ENCODE results near the gene BMAL1. TPM values are rescaled to one million over a fixed set of nuclear protein-coding genes. Genes with fewer than 3 reads are reported as not detected.

BMAL1 gene
- total and polyA plus RNA-seq, 2 of the 4 experiments (the other 2 are of a cell fraction): 8.8 to 9.9 TPM

- no peak overlapping the region for H3K14ac ChIP-seq (replicated peaks; ENCODE audit: low read depth, low read length)
- H3K18ac ChIP-seq (ENCODE audit: low read depth, low read length): no peak overlapping the region
- H2BK120ac ChIP-seq (ENCODE audit: low read depth, low read length): no peak overlapping the region
- no peak overlapping the region for H2AK5ac ChIP-seq (ENCODE audit: low read depth, low read length)
- H3K4me2 ChIP-seq (ENCODE audit: low read depth, low read length): no peak overlapping the region
- no peaks in the 10 kb centered on the region for H3K4me1 ChIP-seq (ENCODE audit: control insufficient read depth, insufficient read depth, low read length)
- H2AFZ ChIP-seq (replicated peaks; ENCODE audit: low read length, poor library complexity): no peak overlapping the region
- in situ Hi-C loops (cut with MboI; ENCODE audit: low sequenced_read_pairs): no loop called here
- H3K36me3 ChIP-seq (ENCODE audit: control insufficient read depth, insufficient read depth, low read length): peaks cover 3% of the 10 kb centered on the region; the same call in 1 of the 2 replicates
- H2BK15ac ChIP-seq (ENCODE audit: low read depth, low read length): no peak overlapping the region
- no peak overlapping the region for H3K9ac ChIP-seq (ENCODE audit: low read depth, low read length)
- TF ChIP-seq MAZ (IDR thresholded peaks at IDR 0.05; ENCODE audit: borderline replicate concordance, low read depth, low read length): no peak
- no peak for TF ChIP-seq FOS (IDR thresholded peaks at IDR 0.05; ENCODE audit: low read depth, low read length)
- TF ChIP-seq BHLHE40 (IDR thresholded peaks at IDR 0.05; ENCODE audit: low read depth, low read length): no peak
- TF ChIP-seq, protein P1, sequence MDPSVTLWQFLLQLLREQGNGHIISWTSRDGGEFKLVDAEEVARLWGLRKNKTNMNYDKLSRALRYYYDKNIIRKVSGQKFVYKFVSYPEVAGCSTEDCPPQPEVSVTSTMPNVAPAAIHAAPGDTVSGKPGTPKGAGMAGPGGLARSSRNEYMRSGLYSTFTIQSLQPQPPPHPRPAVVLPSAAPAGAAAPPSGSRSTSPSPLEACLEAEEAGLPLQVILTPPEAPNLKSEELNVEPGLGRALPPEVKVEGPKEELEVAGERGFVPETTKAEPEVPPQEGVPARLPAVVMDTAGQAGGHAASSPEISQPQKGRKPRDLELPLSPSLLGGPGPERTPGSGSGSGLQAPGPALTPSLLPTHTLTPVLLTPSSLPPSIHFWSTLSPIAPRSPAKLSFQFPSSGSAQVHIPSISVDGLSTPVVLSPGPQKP (IDR thresholded peaks at IDR 0.05; ENCODE audit: borderline replicate concordance, low read depth, low read length): no peak
- H3K56ac ChIP-seq (ENCODE audit: extremely low read depth, insufficient read depth, low read length): no peak overlapping the region
- H2BK20ac ChIP-seq (ENCODE audit: low read depth, low read length): no peak overlapping the region
- CTCF ChIA-PET: no interaction called here
- H4K20me1 ChIP-seq (ENCODE audit: insufficient read depth, low read length): peaks cover 20% of the 10 kb centered on the region
- no peak overlapping the region for H3K4ac ChIP-seq (ENCODE audit: low read depth, low read length)
- BruUV-seq (replicated peaks): no TSS peak
- no peak overlapping the region for H3K4me3 ChIP-seq (ENCODE audit: insufficient read depth, low read depth, low read length)
- peaks cover 26 to 47% of the 10 kb centered on the region in 2 experiments for H3K79me1 ChIP-seq (ENCODE audit: low read depth in 1 of 2, low read length in 2 of 2)
- no peak for ATAC-seq (ENCODE audit: low read depth)
- H2BK5ac ChIP-seq (ENCODE audit: low read depth, low read length, poor library complexity, severe bottlenecking): no peak overlapping the region
- no peaks in the 10 kb centered on the region for H3K9me3 ChIP-seq (ENCODE audit: control insufficient read depth, insufficient read depth, low read length)
- no peak overlapping the region for H2AK9ac ChIP-seq (replicated peaks; ENCODE audit: low read depth, low read length, poor library complexity)
- H3K27me3 ChIP-seq (ENCODE audit: control insufficient read depth, insufficient read depth, low read length): no peaks in the 10 kb centered on the region
- H3K27ac ChIP-seq (ENCODE audit: insufficient read depth, low read length): no peak overlapping the region
- POLR2A ChIA-PET (ENCODE audit: unreplicated experiment): no interaction called here
- no peak overlapping the region for H4K91ac ChIP-seq (ENCODE audit: insufficient read depth, low read depth, low read length)
- no peak overlapping the region for H3K23ac ChIP-seq (ENCODE audit: low read depth, low read length)
- intact Hi-C loops (cut with micrococcal nuclease): no loop called here
- no peak overlapping the region for H4K8ac ChIP-seq (ENCODE audit: low read depth in 2 of 2, low read length in 2 of 2)
- no peak overlapping the region for H4K5ac ChIP-seq (ENCODE audit: low read depth, low read length)
- WGBS, 2 experiments (ENCODE audit: extremely low coverage in 2 of 2, insufficient read length in 1 of 2): 83% methylated on average over 2 of the region's 6 CpGs; no CpG with 5 or more reads in 1 of the 2 experiments
- dilution Hi-C loops (cut with HindIII; ENCODE audit: low sequenced_read_pairs, unreplicated experiment): no loop called here
- no peak for DNase-seq
- peaks cover 7% of the 10 kb centered on the region for H3K9me1 ChIP-seq (ENCODE audit: insufficient read depth, low read length)
These were observed 32.9 kb downstream of the BMAL1 start for GRCh38 chr11:13310443-13310842.

Data from IMR-90 (cell line).